Activated T-helper 2 cell treated with anti-CD3 and anti-CD28 coated beads, Interferon-gamma antibody, Interleukin-2, Interleukin-4, amounts not matched to agents 10 μg/mL and 5 μg/mL and 100 μg/mL, durations not matched to agents 14 hours and 24 hours and 36 hours (primary cell): Measurements from ENCODE around the gene TC2N. TPM values are rescaled to one million over a fixed set of nuclear protein-coding genes. Genes with fewer than 3 reads are reported as not detected.
"Not testable (repeated sequence)": the region's sequence is repeated elsewhere in the genome, so short reads cannot be mapped to it uniquely, and the experiment has no call there.

Experiments used
- DNase-seq: peaks from one replicate; pipeline ENCODE4 v3.0.0; 2021; ENCODE audit warnings: low spot score
- H3K27ac Mint-ChIP-seq: one replicate; pipeline ENCODE4 v1.8.0; 2021; ENCODE audit warnings: mixed read lengths
- H3K27me3 Mint-ChIP-seq: one replicate; pipeline ENCODE4 v1.8.0; 2021; ENCODE audit warnings: low read depth, mixed read lengths
- H3K36me3 Mint-ChIP-seq: one replicate; pipeline ENCODE4 v1.8.0; 2021; ENCODE audit warnings: low read depth, mixed read lengths
- H3K4me1 Mint-ChIP-seq: one replicate; pipeline ENCODE4 v1.8.0; 2021; ENCODE audit warnings: low read depth, mixed read lengths
- H3K4me3 Mint-ChIP-seq: one replicate; pipeline ENCODE4 v1.8.0; 2021; ENCODE audit warnings: low read depth, mild to moderate bottlenecking, moderate library complexity, mixed read lengths
- H3K9me3 Mint-ChIP-seq: one replicate; pipeline ENCODE4 v1.8.0; 2021; ENCODE audit warnings: mixed read lengths
- intact Hi-C: fragments of 100-400 bp; cut with micrococcal nuclease; formaldehyde crosslinking; loops from one replicate; pipeline ENCODE4 v1.15.1; 2023
- total RNA-seq: library from RNA; stranded (reverse); gene quantifications from 2 replicates; pipeline ENCODE4 v1.2.3, GENCODE V29; 2022

TC2N gene
- total RNA-seq, 1 donor from 2014 or later, result 19.9 TPM

GRCh38 chr14:91835920-91836843, 31.2 kb downstream of the TC2N start:
- Mint-ChIP-seq H3K27ac (peak overlapping the region; percentile 48), H3K4me3 (peak overlapping the region; percentile 91), H3K9me3 (no peaks in the 10 kb centered on the region), H3K4me1 (peaks cover 43% of the 10 kb centered on the region), H3K36me3 (peaks cover 60% of the 10 kb centered on the region), H3K27me3 (peaks cover 10% of the 10 kb centered on the region)
- peak; percentile 52 for DNase-seq
- intact Hi-C loops, result loop anchor here (5.0 to 10.0 kb wide), 2 partner anchors 36 to 321 kb away; partner anchors contain the start of gene PPP4R3A

- intact Hi-C loops, result loop anchor here (5.0 to 10.0 kb wide), 2 partner anchors 37 to 321 kb away; partner anchors contain the start of gene PPP4R3A
- H3K4me3 Mint-ChIP-seq, result peak overlapping the region; percentile 52
- H3K4me1 Mint-ChIP-seq, result peaks cover 42% of the 10 kb centered on the region
- no peak for DNase-seq
- H3K27ac Mint-ChIP-seq, result no peak overlapping the region
- H3K36me3 Mint-ChIP-seq, result peaks cover 56% of the 10 kb centered on the region
- peaks cover 10% of the 10 kb centered on the region for H3K27me3 Mint-ChIP-seq
- H3K9me3 Mint-ChIP-seq, result no peaks in the 10 kb centered on the region
Measured at GRCh38 chr14:91835197-91835919, 32.0 kb downstream of the TC2N start.

DNA sequence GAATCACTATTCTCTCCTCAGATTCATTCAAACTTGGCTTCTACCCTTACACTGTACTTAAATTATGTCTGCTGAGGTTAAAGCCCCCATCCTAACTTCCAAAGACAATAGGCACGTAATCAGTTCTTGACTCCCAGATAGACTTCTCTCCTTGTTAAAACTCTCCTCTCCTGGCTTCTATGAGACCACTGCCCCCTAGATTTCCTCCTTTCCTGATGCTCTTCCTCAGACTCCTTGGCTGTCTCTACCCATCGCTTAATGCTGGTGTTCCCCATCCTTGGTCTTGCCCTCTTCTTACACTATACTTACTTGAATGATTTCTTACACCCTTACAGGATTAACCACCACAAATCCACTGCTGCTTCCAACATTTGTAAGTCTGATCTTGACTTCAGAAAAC, 32.8 kb downstream of the TC2N start:
- intact Hi-C loops, result loop anchor here (10.0 kb wide), 1 partner anchor 320 kb away; the partner anchor contains the start of gene PPP4R3A
- Mint-ChIP-seq H3K4me1 (peaks cover 48% of the 10 kb centered on the region), H3K27ac (no peak overlapping the region), H3K9me3 (no peaks in the 10 kb centered on the region), H3K36me3 (peaks cover 56% of the 10 kb centered on the region), H3K4me3 (no peak overlapping the region), H3K27me3 (peaks cover 10% of the 10 kb centered on the region)
- DNase-seq, result no peak

GRCh38 chr14:91831337-91831736, 36.0 kb downstream of the TC2N start:
- intact Hi-C loops, result loop anchor here (10.0 kb wide), 1 partner anchor 317 kb away; the partner anchor contains the start of gene PPP4R3A
- H3K4me1 Mint-ChIP-seq, result peaks cover 40% of the 10 kb centered on the region
- peaks cover 8% of the 10 kb centered on the region for H3K27me3 Mint-ChIP-seq
- peaks cover 6% of the 10 kb centered on the region for H3K9me3 Mint-ChIP-seq
- H3K27ac Mint-ChIP-seq, result no peak overlapping the region
- DNase-seq, result no peak
- H3K36me3 Mint-ChIP-seq, result peaks cover 52% of the 10 kb centered on the region
- no peak overlapping the region for H3K4me3 Mint-ChIP-seq

GRCh38 chr14:91830777-91831176, 36.6 kb downstream of the TC2N start:
- intact Hi-C loops, result loop anchor here (10.0 kb wide), 1 partner anchor 316 kb away; the partner anchor contains the start of gene PPP4R3A
- peaks cover 40% of the 10 kb centered on the region for H3K4me1 Mint-ChIP-seq
- peaks cover 55% of the 10 kb centered on the region for H3K36me3 Mint-ChIP-seq
- H3K9me3 Mint-ChIP-seq, result peaks cover 6% of the 10 kb centered on the region
- no peak for DNase-seq
- H3K27ac Mint-ChIP-seq, result no peak overlapping the region
- H3K4me3 Mint-ChIP-seq, result no peak overlapping the region
- peaks cover 8% of the 10 kb centered on the region for H3K27me3 Mint-ChIP-seq

GRCh38 chr14:91829511-91829910, 37.8 kb downstream of the TC2N start:
- no peak for DNase-seq
- Mint-ChIP-seq H3K9me3 (peaks cover 6% of the 10 kb centered on the region), H3K27me3 (peaks cover 4% of the 10 kb centered on the region), H3K36me3 (peaks cover 60% of the 10 kb centered on the region), H3K4me1 (peaks cover 29% of the 10 kb centered on the region), H3K4me3 (no peak overlapping the region), H3K27ac (no peak overlapping the region)
- intact Hi-C loops, result no loop called here

- peaks cover 22% of the 10 kb centered on the region for H3K4me1 Mint-ChIP-seq
- no peak for DNase-seq
- no peak overlapping the region for H3K4me3 Mint-ChIP-seq
- H3K27ac Mint-ChIP-seq, result no peak overlapping the region
- peaks cover 58% of the 10 kb centered on the region for H3K36me3 Mint-ChIP-seq
- peaks cover 6% of the 10 kb centered on the region for H3K9me3 Mint-ChIP-seq
- intact Hi-C loops, result no loop called here
- no peaks in the 10 kb centered on the region for H3K27me3 Mint-ChIP-seq
Measured at GRCh38 chr14:91827746-91828145, 39.6 kb downstream of the TC2N start.

GRCh38 chr14:91817566-91818325, 49.6 kb downstream of the TC2N start:
- intact Hi-C loops, result no loop called here
- no peak for DNase-seq
- Mint-ChIP-seq H3K4me3 (no peak overlapping the region), H3K4me1 (peaks cover 23% of the 10 kb centered on the region), H3K9me3 (peaks cover 55% of the 10 kb centered on the region), H3K27me3 (no peaks in the 10 kb centered on the region), H3K27ac (no peak overlapping the region), H3K36me3 (peaks cover 78% of the 10 kb centered on the region)

DNA sequence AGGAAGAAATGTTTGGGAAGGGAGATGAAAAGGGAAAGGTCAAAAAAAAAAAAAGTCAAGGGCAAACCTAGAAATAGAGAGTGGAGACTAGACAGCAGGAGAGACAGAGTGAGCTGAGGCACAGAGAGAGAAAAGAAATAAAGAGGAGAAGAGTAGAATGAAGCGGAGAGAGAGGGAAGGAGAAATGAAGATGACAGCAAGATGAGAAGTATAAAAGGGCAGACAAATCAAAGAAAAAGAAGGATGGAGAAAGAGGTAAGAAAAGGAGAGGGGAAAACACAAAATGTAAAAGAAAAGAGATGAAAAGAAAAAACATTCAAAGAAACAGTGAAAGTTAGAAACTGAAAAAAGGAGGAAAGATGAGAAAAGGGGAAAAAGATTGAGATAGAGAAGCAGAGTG, 53.0 kb downstream of the TC2N start:
- DNase-seq, result no peak
- Mint-ChIP-seq H3K27me3 (no peaks in the 10 kb centered on the region), H3K4me1 (peaks cover 23% of the 10 kb centered on the region), H3K4me3 (no peak overlapping the region), H3K36me3 (peaks cover 77% of the 10 kb centered on the region), H3K9me3 (peaks cover 45% of the 10 kb centered on the region), H3K27ac (no peak overlapping the region)
- intact Hi-C loops, result no loop called here

GRCh38 chr14:91810699-91811098, 56.6 kb downstream of the TC2N start:
- Mint-ChIP-seq H3K4me1 (peaks cover 10% of the 10 kb centered on the region), H3K4me3 (no peak overlapping the region), H3K36me3 (peaks cover 83% of the 10 kb centered on the region), H3K27ac (no peak overlapping the region), H3K9me3 (peaks cover 51% of the 10 kb centered on the region), H3K27me3 (no peaks in the 10 kb centered on the region)
- intact Hi-C loops, result no loop called here
- no peak for DNase-seq

DNA sequence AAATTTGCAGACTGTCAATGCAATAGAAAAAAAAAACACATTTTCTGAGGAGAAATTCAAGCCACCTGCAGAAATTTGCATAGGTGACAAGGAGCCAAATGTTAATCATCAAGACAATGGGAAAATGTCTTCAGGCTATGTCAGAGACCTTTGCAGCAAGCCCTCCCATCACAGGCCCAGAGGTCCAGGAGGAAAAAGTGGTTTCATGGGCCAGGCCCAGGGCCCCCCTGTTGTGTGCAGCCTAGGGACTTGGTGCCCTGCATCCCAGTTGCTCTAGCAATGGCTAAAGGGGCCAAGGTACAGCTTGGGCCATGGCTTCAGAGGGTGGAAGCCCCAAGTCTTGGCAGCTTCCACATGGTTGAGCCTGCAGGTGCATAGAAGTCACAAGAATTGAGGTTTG, 60.6 kb downstream of the TC2N start:
- Mint-ChIP-seq H3K9me3 (peaks cover 52% of the 10 kb centered on the region), H3K4me1 (no peaks in the 10 kb centered on the region), H3K36me3 (peaks cover 77% of the 10 kb centered on the region), H3K4me3 (no peak overlapping the region), H3K27ac (no peak overlapping the region), H3K27me3 (no peaks in the 10 kb centered on the region)
- no peak for DNase-seq
- intact Hi-C loops, result no loop called here

- Mint-ChIP-seq H3K9me3 (peaks cover 52% of the 10 kb centered on the region), H3K36me3 (peaks cover 71% of the 10 kb centered on the region)
- H3K4me1 Mint-ChIP-seq, H3K4me3 Mint-ChIP-seq, DNase-seq, intact Hi-C loops, H3K27me3 Mint-ChIP-seq, H3K27ac Mint-ChIP-seq: not testable (repeated sequence)
Measured at GRCh38 chr14:91806094-91806493, 61.2 kb downstream of the TC2N start.
